Left renal cortex interstitium (tissue), 4 donors: Measurements from ENCODE around the gene TAX1BP3. TPM values are rescaled to one million over a fixed set of nuclear protein-coding genes. Genes with fewer than 3 reads are reported as not detected.
"Not testable (repeated sequence)": the region's sequence is repeated elsewhere in the genome, so short reads cannot be mapped to it uniquely, and the experiment has no call there.

Source experiments
- DNase-seq, 4 donors: peaks; one replicate each; pipeline ENCODE4 v3.0.0-alpha.2; 2013; ENCODE audit warnings: low read depth in 4 of 4, low spot score in 2 of 4, missing footprints in 1 of 4
- polyA plus RNA-seq, 4 donors: library from polyadenylated mRNA; unstranded; fragments of 120-200 nt; gene quantifications; one replicate each; pipeline ENCODE4 v1.2.1, GENCODE V29; 2013; ENCODE audit not compliant: insufficient read length in 4 of 4

Gene TAX1BP3, protein sequence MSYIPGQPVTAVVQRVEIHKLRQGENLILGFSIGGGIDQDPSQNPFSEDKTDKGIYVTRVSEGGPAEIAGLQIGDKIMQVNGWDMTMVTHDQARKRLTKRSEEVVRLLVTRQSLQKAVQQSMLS
- 100 to 1,000 TPM in 3 of 4 donors, 10 to 100 TPM in 1; 85.1 to 132 (median 104) TPM for polyA plus RNA-seq

DNA sequence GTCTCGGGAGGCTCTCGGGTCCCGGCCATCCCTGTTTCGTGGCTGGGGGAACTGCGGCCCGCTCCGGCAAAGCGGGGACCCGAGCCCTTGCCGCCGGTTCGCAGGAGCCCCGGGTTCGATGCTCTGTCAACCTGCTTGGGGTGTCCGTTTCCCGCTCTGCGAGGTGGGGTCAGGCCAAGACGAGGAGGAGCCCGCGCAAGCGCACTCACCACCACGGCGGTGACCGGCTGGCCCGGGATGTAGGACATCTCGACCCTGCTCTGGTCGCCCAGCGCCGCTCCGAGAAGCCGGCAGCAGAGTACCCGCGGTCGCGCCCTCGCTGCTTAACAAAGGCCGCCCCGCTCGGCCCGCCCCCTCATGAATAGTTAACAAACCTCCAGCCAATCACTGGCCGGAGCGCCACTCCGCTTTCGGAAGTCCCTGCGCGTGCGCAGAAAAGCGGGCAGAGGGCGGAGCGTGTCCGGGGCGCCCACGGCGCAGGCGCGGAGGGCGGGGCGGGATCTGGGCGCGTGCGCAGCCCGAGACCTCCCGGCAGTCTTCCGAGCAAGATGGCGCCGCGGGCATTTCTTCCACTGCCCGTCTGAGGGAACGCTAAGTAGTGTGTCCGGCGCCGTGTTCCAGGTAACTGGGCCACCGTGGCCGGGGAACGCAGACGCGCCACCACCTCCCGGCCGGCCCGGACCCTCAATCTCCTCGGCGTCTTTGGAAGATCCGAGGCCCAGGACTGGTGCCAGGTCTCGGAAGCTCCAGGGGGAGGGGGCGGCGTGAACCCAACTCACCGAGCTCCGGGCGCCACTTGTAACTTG, at the start of gene TAX1BP3, which contains the start of gene EMC6:
TSS of gene TAX1BP3 (minus strand) at position 300 of the 806 bp plus-strand sequence. CDS start at position 248, 52 bp downstream.
TSS of gene EMC6 (plus strand) at position 534 of the 806 bp plus-strand sequence. CDS start 335 bp downstream, outside the sequence.
- DNase-seq = peak; percentile 91 to 97 (median 96)

DNA sequence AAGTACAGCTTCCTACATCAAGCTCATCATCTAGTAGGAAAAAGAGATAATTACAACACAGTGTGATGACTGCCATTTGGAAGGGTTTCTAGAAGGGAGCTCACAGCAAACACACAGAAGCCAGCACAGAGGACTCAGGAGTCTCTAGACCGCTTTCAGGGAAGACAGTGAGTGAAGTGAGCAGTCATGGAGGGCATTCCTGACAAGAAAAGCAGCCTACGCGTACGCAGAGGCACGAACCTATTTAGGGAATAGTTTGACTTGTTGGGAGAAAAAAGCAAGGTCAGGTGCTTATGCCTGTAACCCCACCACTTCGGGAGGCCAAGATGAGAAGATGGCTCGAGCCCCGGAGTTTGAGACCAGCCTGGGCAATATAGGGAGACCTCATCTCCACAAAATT, 46.9 kb upstream of the TAX1BP3 start:
- no peak for DNase-seq

DNA sequence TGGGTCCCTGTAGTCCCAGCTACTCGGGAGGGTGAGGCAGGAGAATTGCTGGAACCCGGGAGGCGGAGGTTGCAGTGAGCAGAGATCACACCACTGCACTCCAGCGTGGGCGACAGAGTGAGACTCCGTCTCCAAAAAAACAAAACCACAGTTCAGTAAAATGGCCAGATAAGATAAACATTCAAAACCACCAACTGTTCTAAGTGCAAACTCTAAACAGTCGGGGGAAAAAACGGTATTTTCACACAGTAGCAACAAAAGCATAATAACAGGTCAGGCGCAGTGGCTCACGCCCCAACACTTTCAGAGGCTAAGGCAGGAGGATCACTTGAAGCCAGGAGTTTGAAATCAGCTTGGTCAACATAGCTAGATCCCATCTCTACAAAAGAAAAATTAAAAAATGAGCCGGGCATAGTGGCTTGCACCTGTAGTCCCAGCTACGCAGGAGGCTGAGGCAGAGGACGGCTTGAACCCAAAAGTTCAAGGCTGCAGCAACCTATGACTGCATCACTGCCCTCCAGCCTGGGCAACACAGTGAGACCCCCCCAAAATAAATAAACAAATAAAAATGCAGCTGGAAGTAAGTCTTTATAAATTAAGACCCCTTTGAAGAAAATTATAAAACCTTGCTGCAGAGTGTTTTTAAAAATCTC, 44.6 kb upstream of the TAX1BP3 start:
- no peak for DNase-seq

DNA sequence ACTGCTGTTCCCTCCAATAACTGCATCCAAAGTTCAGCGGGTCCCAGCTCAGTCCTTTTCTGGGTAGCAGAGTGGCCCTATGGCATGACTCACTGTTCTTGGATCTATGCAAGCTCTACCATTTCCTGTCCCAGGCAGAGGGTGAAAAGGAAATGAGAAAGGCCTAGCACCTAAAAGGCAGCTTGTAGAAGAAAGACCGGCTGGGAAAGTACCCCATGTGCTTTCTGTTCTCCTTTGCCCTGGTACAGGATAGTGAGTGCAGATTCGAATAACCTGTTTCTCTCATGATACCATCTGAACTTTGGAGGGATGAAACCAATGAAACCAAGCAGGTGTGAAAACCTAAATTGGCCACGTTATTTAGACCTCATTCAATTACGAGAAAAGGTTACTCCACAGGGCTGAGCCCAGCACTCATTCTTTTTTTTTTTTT, 42.6 kb upstream of the TAX1BP3 start:
- no peak for DNase-seq

DNA sequence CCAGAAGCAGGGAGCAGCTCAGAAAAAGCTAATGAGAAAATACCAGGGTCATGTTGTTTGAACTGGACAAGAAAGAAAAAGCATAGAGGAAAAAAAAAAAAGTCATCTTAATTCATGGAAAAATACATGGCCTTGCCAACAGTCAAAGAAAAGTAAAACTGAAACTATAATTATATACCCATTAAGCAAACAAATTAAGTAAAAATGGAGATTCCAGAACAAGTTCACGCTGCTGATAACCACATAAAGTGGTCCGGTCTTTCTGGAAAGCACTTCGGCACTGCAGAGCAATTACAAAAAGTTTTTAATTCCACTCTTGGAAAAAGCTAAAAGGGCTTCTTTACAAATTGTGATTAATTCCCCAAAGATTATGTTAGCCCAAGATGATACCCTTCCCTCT, 40.0 kb upstream of the TAX1BP3 start:
- no peak for DNase-seq

DNA sequence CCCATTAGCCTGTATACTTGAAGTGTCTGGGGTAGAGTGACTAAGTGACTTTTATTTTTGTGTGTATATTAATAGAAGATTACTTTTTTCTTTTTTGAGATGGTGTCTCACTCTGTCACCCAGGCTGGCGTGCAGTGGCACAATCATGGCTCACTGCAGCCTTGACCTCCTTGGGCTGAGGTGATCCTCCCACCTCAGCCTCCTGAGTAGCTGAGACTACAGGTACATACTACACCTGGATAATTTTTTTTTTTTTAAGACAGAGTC, 37.3 kb upstream of the TAX1BP3 start:
- DNase-seq = not testable (repeated sequence)

DNA sequence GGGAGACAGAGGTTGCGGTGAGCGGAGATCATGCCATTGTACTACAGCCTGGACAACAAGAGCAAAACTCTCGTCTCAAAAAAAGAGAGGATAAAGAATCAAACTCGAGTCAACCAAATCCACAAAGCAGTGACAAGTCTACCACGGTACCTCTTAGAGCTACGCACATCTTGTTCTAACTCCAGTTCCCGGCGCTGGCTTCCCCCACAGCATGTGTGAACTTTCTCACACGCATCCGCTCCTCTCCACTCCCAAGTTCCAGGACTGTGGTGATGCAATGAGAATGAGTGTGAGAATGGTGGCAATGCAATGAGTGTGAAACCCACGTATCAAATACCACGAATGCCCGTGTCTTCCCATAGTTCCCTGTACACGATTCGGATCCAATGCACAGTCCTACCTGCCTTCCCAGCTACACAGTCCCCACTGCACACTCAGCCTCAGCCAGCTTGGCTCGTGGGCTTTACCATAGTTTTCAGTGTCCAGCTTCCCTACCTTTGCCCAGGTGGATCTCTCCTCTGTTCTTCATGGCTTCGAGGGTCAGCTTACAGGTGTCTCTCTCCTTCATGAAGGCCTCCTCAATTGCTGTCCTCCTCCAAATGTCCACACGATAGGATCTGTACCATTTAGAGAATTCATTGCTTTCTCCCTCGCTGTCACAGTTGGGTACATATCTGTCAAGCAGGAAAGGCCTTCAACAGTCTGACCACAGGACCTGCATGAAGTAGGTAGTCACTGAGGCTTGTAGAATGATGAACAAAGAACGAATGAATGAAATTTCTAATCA, 36.7 kb upstream of the TAX1BP3 start:
- no peak for DNase-seq

DNA sequence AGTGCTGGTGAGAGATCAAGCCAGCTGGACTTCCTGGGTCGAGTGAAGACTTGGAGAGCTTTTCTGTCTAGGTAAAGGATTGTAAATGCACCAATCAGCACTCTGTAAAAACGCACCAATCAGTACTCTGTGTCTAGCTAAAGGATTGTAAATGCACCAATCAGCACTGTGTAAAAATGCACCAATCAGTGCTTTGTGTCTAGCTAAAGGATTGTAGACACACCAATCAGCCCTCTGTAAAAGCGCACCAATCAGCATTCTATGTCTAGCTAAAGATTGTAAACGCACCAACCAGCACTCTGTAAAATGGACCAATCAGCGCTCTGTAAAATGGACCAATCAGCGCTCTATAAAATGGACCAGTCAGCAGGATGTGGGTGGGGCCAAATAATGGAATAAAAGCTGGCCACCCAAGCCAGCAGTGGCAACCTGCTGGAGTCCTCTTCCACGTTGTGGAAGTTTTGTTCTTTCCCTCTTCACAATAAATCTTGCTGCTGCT, 33.7 kb upstream of the TAX1BP3 start:
- not testable (repeated sequence) for DNase-seq

DNA sequence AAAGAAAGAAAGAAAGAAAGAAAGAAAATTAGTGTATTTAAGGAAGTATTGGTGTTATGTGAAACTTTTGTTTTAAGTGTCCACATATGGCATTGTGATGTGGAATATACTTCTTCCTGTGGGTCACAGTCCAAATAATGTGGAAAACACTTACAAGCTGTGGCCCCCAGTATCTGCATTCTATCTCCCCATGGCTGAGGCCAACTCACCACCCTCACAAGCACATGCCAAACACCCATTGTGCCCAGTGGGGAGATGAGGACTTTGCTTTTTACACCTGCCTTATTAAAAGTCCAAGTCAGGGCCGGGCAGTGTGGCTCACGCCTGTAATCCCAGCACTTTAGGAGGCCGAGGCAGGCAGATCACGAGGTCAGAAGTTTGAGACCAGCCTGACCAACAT, 31.6 kb upstream of the TAX1BP3 start:
- no peak for DNase-seq

DNA sequence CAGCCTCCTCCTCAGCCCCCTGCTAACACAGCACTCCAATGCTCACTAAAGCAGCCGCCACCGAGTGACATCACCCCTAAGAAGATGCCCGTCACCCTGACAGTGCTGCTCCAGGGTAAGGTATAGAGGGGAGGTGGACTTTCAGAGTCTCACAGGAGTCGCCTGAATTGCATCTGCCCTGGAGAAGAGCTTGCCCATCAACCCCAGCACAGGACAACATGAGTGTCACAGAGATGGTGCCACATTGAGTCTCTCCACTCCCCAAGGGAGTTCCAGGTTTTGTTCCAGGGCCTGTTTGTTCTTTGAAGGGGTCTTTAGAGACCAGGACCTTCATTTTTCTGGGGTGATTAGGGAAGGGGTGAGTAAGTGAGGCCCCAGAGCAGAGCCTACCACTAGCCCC, 29.8 kb upstream of the TAX1BP3 start:
- no peak for DNase-seq

DNA sequence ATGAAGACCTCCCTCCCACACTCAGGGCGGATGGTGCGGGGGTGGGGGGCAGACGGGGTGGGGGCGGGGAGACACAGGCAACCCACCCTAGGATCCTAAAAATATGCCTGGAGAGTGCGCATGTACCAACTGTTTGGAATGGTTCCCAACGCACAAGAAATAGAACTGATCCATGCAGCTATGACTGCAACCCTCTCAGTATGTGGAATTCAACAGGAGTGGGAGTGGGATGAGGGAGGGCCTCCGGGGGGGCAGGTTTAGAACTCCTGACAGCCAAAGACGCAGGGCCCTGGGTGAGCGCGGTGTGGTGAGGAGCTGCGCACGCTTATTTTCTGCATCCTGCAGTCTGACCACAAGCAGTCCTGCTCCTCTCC, 28.7 kb upstream of the TAX1BP3 start:
- no peak for DNase-seq

DNA sequence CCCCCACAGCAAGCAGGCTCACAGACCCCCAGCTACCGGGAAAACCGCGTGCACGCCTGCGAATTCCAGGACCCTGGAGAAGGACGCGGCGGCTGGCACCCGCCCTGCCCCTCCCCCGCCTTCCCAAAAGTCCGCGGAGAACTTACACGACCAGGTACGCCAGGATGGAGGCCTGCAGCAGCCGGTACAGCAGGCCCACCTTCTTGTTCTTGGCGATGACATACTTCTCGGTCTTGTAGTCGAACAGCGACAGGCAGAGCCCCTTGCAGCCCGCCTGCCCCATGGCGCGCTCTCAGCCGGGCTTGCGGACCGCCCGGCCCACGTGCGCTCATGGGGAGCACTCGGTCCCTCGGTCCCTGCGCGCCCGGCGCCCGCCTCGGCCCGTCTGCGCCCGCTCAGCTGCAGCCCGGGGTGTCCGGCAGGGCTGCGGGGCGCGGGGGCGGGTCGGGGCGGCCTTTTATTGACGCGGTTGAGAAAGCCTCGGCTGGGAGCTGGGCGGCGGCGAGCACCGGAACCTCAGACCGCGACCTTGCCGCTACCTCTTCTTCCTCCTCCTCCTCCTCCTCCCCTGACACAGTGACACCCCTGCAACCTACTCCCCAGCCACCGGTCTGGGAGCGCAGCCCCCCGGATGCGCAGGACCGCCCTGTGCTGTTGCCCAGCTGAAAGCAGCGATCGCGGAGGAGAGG, 27.5 kb upstream of the TAX1BP3 start, which contains the start of gene P2RX5:
TSS of gene P2RX5 (minus strand) at position 433 of the 689 bp plus-strand sequence. CDS start at position 283, 150 bp downstream.
- DNase-seq = no peak

DNA sequence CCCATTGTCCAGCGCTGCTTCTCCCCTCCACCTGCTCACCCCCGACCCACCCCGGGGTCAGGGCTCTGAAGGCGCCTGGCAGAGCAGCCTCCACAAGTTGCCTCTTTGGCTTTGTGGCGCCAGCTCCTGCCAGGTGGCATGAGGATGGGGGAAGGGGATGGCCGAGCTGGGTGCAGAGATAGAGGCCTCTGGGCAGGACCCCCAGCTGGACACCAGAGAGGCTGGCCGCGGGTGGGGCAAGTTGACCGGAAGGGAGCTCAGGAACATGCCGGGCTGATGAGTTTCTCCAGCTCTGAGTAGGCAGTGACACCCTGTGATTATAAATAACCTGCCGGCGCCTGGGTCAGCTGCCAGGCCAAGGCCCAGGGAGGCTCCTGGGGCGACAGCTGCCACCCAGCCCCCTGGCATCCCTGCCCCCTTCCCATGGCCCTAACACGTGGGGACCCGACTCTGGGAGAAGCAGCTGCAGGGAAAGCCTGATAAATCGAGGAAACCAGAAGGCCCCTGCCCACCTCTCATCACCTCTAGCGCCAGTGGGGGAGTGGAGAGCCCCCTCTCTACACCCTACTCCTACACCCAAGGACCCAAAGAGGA, 26.8 kb upstream of the TAX1BP3 start:
- DNase-seq = no peak

DNA sequence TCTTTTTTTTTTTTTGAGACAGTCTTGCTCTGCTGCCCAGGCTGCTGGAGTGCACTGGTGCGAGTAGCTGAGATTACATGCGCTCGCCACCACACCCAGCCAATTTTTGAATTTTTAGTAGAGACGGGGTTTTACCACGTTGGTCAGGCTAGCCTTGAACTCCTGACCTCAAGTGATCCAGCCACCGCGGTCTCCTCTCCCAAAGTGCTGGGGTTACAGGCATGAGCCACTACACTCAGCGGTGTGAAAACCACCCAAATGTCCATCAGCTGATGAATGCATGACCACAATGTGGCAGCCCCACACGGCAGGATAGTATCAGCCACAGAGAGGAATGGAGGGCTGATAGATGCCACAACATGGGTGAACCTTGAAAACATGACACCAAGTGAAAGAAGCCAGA, 25.5 kb upstream of the TAX1BP3 start:
- DNase-seq = no peak

DNA sequence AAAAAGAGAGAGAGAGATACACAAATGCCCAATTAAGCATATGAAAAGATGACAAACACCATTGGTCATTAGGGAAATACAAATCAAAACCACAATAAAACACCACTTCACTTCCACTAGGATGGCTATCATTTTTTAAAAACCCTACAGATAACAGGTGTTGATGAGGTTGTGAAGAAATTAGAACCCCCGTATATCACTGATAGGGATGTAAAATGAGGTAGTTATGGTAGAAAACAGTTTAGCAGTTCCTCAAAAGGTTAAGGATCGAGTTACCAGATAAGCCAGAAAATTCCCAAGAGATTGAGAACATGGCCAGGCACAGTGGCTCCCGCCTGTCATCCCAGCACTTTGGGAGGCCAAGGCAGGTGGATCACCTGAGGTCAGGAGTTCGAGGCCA, 24.8 kb upstream of the TAX1BP3 start:
- DNase-seq = no peak

DNA sequence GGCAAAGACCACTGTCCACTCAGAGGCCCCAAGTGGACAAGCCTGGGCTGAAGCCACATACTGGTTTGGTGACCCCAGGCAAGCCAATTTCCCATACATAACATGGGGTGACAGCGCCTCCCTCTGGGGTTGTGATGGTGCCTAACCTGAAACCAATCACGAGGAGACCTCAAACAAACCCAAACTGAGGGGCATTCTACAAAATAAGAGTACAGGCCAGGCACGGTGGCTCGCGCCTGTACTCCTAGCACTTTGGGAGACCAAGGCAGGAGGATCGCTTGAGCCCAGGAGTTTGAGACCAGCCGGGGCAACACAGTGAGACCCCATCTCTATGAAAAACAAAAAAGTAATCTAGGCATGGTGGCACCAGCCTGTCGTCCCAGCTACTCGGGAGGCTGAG, 24.0 kb upstream of the TAX1BP3 start:
- DNase-seq = no peak

DNA sequence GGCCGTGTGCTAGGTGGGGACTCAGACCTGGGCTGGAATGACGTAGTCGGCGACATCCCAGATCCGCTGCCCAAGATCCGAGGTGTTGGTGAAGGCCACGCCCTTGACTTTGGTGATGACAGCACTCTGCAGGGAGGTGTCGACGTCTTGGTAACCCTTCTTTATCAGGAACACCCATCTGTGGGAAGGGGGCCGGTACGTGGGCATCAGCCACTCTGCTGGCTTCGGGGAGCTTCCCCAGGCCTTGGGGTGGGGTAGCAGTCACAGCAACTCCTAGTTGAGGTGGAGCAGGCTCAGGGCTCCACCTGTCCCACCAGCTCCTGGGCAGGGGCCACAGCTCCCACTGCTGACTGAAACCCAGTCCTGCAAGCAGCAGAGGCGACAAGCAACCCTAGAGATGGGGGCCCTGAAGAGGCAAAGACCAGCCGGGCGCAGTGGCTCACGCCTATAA, 23.3 kb upstream of the TAX1BP3 start:
- no peak for DNase-seq

DNA sequence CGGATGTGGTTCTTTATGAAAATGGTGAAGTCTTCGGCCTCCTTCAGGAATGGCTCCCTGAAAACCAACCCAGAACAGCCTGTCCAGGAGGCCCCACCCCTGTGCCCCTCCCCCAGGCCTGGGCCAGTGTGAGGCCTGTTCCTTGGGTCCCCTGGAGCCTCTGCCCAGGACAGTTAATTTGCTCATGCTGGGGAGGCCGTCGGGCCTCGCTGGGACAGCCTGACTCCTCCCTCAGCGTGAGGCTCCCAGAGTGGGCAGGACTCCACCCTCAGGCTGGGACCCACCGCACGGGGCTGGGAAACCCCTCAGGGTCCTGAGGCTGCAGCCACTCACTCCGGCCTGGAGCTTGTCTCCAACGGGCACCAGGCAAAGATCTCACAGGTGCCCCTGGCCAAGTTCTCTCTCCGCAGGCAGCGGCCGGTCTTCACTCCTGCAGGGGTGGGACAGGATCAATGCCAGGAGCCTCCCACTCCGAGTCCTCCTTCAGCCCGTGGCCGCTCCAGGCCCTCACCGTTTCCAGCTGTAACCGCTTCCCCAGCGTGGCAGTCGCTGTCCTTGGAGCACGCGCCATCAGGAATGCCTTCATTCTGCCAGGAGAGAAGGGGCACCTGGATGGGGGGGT, 21.8 kb upstream of the TAX1BP3 start:
- DNase-seq = no peak
